GM12878 (cell line): ENCODE results near the gene EIF4B. TPM values are rescaled to one million over a fixed set of nuclear protein-coding genes. Genes with fewer than 3 reads are reported as not detected.
A peak's percentile ranks its signal among the peaks of the same experiment; 100 is the strongest.

Experiments
- ATAC-seq: fragments of 200-7000 bp; cut with Tn5 transposase; 3 replicates; pipeline ENCODE4 v1.9.1; 2020; ENCODE audit warnings: mild to moderate bottlenecking, moderate library complexity
- BruUV-seq: library from RNA; stranded (reverse); fragments of 400-500 nt; replicated peaks from 2 replicates; lab custom pipeline; 2021; lab: Mats Ljungman, UMichigan
- CTCF ChIA-PET: fragments of 300-600 bp; sonication (Branson Sonifier 250); formaldehyde crosslinking; extraction: SDS; loops from one replicate; lab custom pipeline; 2021; ENCODE audit warnings: inconsistent platforms; lab: Yijun Ruan, JAX
- POLR2A ChIA-PET: fragments of 350-600 bp; formaldehyde crosslinking; extraction: SDS; loops from one replicate; lab custom pipeline; 2021; ENCODE audit warnings: inconsistent platforms; lab: Charles Lee
- RAD21 ChIA-PET: fragments of 300-600 bp; sonication (Branson Sonifier 250); formaldehyde crosslinking; loops from one replicate; lab custom pipeline; 2023; ENCODE audit warnings: antibody characterized with exemption; ENCODE audit not compliant: unreplicated experiment; lab: Charles Lee
- SMC1A ChIA-PET: fragments of 300-600 bp; sonication (Branson Sonifier 250); formaldehyde crosslinking; loops from one replicate; lab custom pipeline; 2023; ENCODE audit not compliant: unreplicated experiment, uncharacterized antibody; lab: Charles Lee
- DNase-seq: peaks from one replicate; pipeline ENCODE4 v3.0.0-alpha.2; 2011; ENCODE audit warnings: low read depth, low spot score
- FAIRE-seq: peaks from 3 replicates; lab custom pipeline; 2011; peaks lifted over from hg19 to GRCh38; lab: Jason Lieb, UNC
- H2AFZ ChIP-seq: 2 replicates; pipeline ENCODE4 v1.6.0; 2011; ENCODE audit warnings: low read depth, low read length, control low read depth; ENCODE audit not compliant: control insufficient read depth
- H3K27ac ChIP-seq: 2 replicates; pipeline ENCODE4 v1.5.1; 2011; ENCODE audit warnings: control low read depth; ENCODE audit not compliant: control insufficient read depth, insufficient read depth
- H3K27me3 ChIP-seq, 2 experiments: replicated peaks in 1 of 2; 2 replicates each; pipeline versions ENCODE4 v1.6.0 to v1.6.1; 2011; ENCODE audit warnings: low read length in 1 of 2; ENCODE audit not compliant: control insufficient read depth in 2 of 2, insufficient read depth in 2 of 2
- H3K36me3 ChIP-seq, 2 experiments: 2 replicates each; pipeline ENCODE4 v1.5.1; 2011; ENCODE audit warnings: low read length in 1 of 2; ENCODE audit not compliant: control insufficient read depth in 2 of 2, insufficient read depth in 2 of 2
- H3K4me1 ChIP-seq: 2 replicates; pipeline ENCODE4 v1.6.1; 2011; ENCODE audit warnings: mild to moderate bottlenecking, low read length, moderate library complexity, mixed read lengths; ENCODE audit not compliant: control insufficient read depth, insufficient read depth
- H3K4me2 ChIP-seq: 2 replicates; pipeline ENCODE4 v1.6.0; 2011; ENCODE audit warnings: control low read depth; ENCODE audit not compliant: control insufficient read depth, insufficient read depth
- H3K4me3 ChIP-seq: fragments of 200-600 bp; sonication (generic); 2 replicates; pipeline ENCODE4 v1.5.1; 2016
- H3K79me2 ChIP-seq: 2 replicates; pipeline ENCODE4 v1.6.0; 2011; ENCODE audit warnings: low read length; ENCODE audit not compliant: control insufficient read depth, insufficient read depth
- H3K9ac ChIP-seq: 2 replicates; pipeline ENCODE4 v1.8.0; 2011; ENCODE audit warnings: low read length, control low read depth, mixed read lengths; ENCODE audit not compliant: control insufficient read depth, insufficient read depth
- H3K9me3 ChIP-seq: replicated peaks from 3 replicates; pipeline ENCODE4 v1.5.1; 2011; ENCODE audit warnings: mild to moderate bottlenecking, low read length; ENCODE audit not compliant: control insufficient read depth, insufficient read depth
- H4K20me1 ChIP-seq: 2 replicates; pipeline ENCODE4 v1.6.0; 2011; ENCODE audit not compliant: control insufficient read depth, insufficient read depth
- CBX3 ChIP-seq: fragments of 200-600 bp; sonication (generic); IDR thresholded peaks from 2 replicates; pipeline ENCODE4 v1.6.1; 2016; ENCODE audit warnings: low read depth, borderline replicate concordance
- EED ChIP-seq: sonication (generic); IDR thresholded peaks from 2 replicates; pipeline ENCODE4 v1.6.1; 2016; ENCODE audit warnings: antibody characterized with exemption, low read depth
- HDGF ChIP-seq: fragments of 450-650 bp; IDR thresholded peaks from 2 replicates; pipeline ENCODE4 v1.6.1; 2016; ENCODE audit warnings: antibody characterized with exemption
- KAT2A ChIP-seq: conservative IDR thresholded peaks from 2 replicates; pipeline ENCODE4 v1.6.1; 2011; ENCODE audit warnings: low read depth, low read length; ENCODE audit not compliant: control insufficient read depth
- MEF2A ChIP-seq: IDR thresholded peaks from 2 replicates; pipeline ENCODE4 v1.6.1; 2011; ENCODE audit warnings: low read depth, mild to moderate bottlenecking, low read length, moderate library complexity; ENCODE audit not compliant: insufficient read depth
- MYB ChIP-seq: fragments of 150-350 bp; IDR thresholded peaks from 2 replicates; pipeline ENCODE4 v1.6.1; 2014; ENCODE audit warnings: mild to moderate bottlenecking, low read depth, low read length, borderline replicate concordance
- PAX5 ChIP-seq: IDR thresholded peaks from 2 replicates; pipeline ENCODE4 v1.6.1; 2011; ENCODE audit warnings: low read depth, low read length, borderline replicate concordance
- SMAD5 ChIP-seq: IDR thresholded peaks from 2 replicates; pipeline ENCODE4 v1.6.1; 2016; ENCODE audit warnings: antibody characterized with exemption, low read depth
- SPI1 ChIP-seq: IDR thresholded peaks from 2 replicates; pipeline ENCODE4 v1.6.1; 2011; ENCODE audit warnings: low read depth, mild to moderate bottlenecking, low read length, moderate library complexity, borderline replicate concordance; ENCODE audit not compliant: insufficient read depth
- WRNIP1 ChIP-seq: IDR thresholded peaks from 2 replicates; pipeline ENCODE4 v1.6.1; 2011; ENCODE audit warnings: low read depth, low read length, improper control_type of control experiment, borderline replicate concordance
- ZBED1 ChIP-seq: IDR thresholded peaks from 2 replicates; pipeline ENCODE4 v1.6.1; 2016; ENCODE audit warnings: borderline replicate concordance
- WGBS: methylation state at CpG from one replicate; pipeline ENCODE4 v1.1.6; 2016; ENCODE audit warnings: low lambda C conversion rate; ENCODE audit not compliant: insufficient replicate concordance, insufficient coverage; ENCODE audit errors: missing lambda C conversion rate; 5-methylcytosine and 5-hydroxymethylcytosine counted together
- in situ Hi-C: fragments of 300-500 bp; cut with MboI; formaldehyde crosslinking; loops from 9 replicates; pipeline ENCODE4 v1.14.3; 2018; ENCODE audit warnings: mixed read lengths
- intact Hi-C: fragments of 100-400 bp; cut with micrococcal nuclease; formaldehyde crosslinking; loops from one replicate; pipeline ENCODE4 v1.14.2; 2022; ENCODE audit not compliant: unreplicated experiment
- polyA plus RNA-seq, 11 experiments: library from polyadenylated mRNA; depleted of rRNA in 4 of 11; unstranded in 6 of 11; stranded (reverse) in 5 of 11; fragments of >200 nt; fragmentation: Nextera tagmentation in 4 of 11; fragmentation: Illumina TruSeq in 1 of 11; extraction: Ambion mirVana in 4 of 11; extraction: Trizol in 1 of 11; gene quantifications; 1 replicate in 1 of 11; 2 replicates in 10 of 11; pipeline versions ENCODE4 v1.2.1 to v1.2.3, GENCODE V29; 2011 to 2016; ENCODE audit warnings: inconsistent platforms in 2 of 11, missing spikeins in 2 of 11, low read depth in 1 of 11
- total RNA-seq, 4 experiments: library from RNA; depleted of rRNA in 3 of 4; stranded (reverse); fragments of >200 nt in 3 of 4; fragmentation: Illumina TruSeq in 1 of 4; extraction: Trizol in 1 of 4; gene quantifications; 2 replicates each; pipeline versions ENCODE4 v1.2.1 to v1.2.3, GENCODE V29; 2013 to 2021

The EIF4B gene
- total and polyA plus RNA-seq, 10 of the 15 experiments (the other 5 are each of a cell fraction or from before 2014, with no cell fraction given): 123 to 752 (median 431) TPM

DNA sequence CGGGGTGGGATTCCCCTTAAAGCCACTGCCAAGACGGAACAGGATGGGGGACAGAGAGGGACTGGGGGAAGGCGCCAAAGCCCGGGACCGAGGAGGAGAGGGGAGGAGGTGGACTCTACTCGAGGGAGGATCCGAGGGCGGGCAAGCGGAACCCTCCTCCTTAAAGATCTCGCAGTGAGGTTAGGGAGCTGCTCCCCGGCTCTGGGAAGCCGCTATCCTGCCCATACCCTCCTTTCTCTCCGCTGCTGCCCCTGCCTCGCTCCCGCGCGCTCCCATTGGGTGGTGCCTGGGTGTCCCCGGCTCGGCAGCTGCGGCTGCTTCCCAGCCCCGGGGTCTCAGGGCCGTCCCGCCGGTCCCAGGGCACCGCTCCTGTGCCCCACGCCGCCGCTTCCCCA, 40.9 kb upstream of the EIF4B start:
- Histone ChIP-seq H3K36me3 (no peaks in the 10 kb centered on the region), H4K20me1 (no peaks in the 10 kb centered on the region), H3K9me3 (no peaks in the 10 kb centered on the region), H3K27ac (no peak overlapping the region), H3K27me3 (no peaks in the 10 kb centered on the region; a peak in 1 of 4 replicates), H3K9ac (no peak overlapping the region), H3K4me2 (no peak overlapping the region), H2AFZ (no peak overlapping the region), H3K4me3 (no peak overlapping the region), H3K4me1 (peaks cover 2% of the 10 kb centered on the region), H3K79me2 (no peaks in the 10 kb centered on the region)
- no TSS peak for BruUV-seq
- no peak for ATAC-seq
- ChIA-PET CTCF (interaction anchor here (1.2 to 1.8 kb wide), 3 partner anchors 15 to 86 kb away, joined by 3 to 9 read pairs (median 9); no protein-coding TSS in a partner anchor), RAD21 (no interaction called here), POLR2A (no interaction called here), SMC1A (no interaction called here)
- no peak for FAIRE-seq
- intact Hi-C loops (no loop called here), in situ Hi-C loops (no loop called here)
- 15% methylated on average over 25 of the region's 28 CpGs for WGBS
- DNase-seq: no peak
- TF ChIP-seq SPI1 (no peak), PAX5 (peak; percentile 23; the same call in 1 of the 2 replicates)

DNA sequence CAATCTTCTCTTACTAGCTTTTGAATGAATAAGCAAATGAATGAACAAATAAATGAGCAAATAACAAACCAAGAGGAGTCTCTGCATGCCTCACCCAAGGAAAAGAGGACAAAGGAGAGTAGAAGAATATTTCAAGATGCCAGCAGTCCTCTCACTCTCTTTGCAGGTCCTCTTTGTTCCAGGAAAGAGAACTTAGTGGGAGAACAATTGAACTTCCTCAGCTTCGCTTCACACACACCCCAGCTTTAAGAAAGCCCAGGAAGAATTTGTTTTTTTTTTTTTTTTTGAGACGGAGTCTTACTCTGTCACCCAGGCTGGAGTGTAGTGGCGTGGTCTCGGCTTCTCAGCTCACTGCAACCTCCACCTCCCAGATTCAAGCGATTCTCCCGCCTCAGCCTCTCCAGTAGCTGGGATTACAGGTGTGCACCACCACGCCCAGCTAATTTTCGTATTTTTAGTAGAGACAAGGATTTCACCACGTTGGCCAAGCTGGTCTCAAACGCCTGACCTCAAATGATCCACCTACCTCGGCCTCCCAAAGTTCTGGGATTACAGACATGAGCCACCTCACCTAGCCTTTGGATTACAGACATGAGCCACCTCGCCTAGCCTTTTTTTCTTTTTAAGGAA, 37.0 kb upstream of the EIF4B start:
- no peak overlapping the region for H3K9ac ChIP-seq
- no peak for DNase-seq
- intact Hi-C loops: no loop called here
- H3K36me3 ChIP-seq: no peaks in the 10 kb centered on the region
- H3K79me2 ChIP-seq: no peaks in the 10 kb centered on the region
- ChIA-PET CTCF (interaction anchor here (0.9 to 2.9 kb wide), 7 partner anchors 11 to 99 kb away, joined by 3 to 19 read pairs (median 5); no protein-coding TSS in a partner anchor), RAD21 (interaction anchor here (3.4 kb wide), 1 partner anchor 84 kb away, joined by 12 read pairs; no protein-coding TSS in a partner anchor), SMC1A (interaction anchor here (1.5 kb wide), 1 partner anchor 85 kb away, joined by 4 read pairs; no protein-coding TSS in a partner anchor), POLR2A (no interaction called here)
- H3K9me3 ChIP-seq: no peaks in the 10 kb centered on the region
- no peaks in the 10 kb centered on the region for H4K20me1 ChIP-seq
- no peak for FAIRE-seq
- no TSS peak for BruUV-seq
- peaks cover 10% of the 10 kb centered on the region for H3K4me1 ChIP-seq
- no peak overlapping the region for H3K4me3 ChIP-seq
- H3K27me3 ChIP-seq: no peaks in the 10 kb centered on the region; a peak in 1 of 4 replicates
- TF ChIP-seq HDGF (no peak), SMAD5 (no peak), WRNIP1 (no peak), MYB (no peak), EED (no peak), CBX3 (no peak), MEF2A (no peak), ZBED1 (no peak), KAT2A (no peak)
- no peak overlapping the region for H2AFZ ChIP-seq
- H3K27ac ChIP-seq: no peak overlapping the region
- no peak for ATAC-seq
- in situ Hi-C loops: no loop called here
- no peak overlapping the region for H3K4me2 ChIP-seq
- 13% methylated on average over 12 of the region's 12 CpGs for WGBS
